HG03469 (cell line): ENCODE results near the gene TUBA1B.
"Not testable (repeated sequence)": the region's sequence is repeated elsewhere in the genome, so short reads cannot be mapped to it uniquely, and the experiment has no call there.

Source experiments
- ATAC-seq: cut with Tn5 transposase; IDR thresholded peaks from one replicate; pipeline ENCODE4 v1.9.1; 2021; ENCODE audit warnings: mild to moderate bottlenecking, moderate library complexity, moderate number of reproducible peaks; ENCODE audit not compliant: unreplicated experiment

Gene TUBA1B

GRCh38 chr12:49131051-49131893 lies at the start of gene TUBA1B:
Gene TUBA1B, minus strand, starts transcription at chr12:49131395. Its CDS starts 95 bp downstream, at chr12:49131300.
- ATAC-seq = peak; percentile 61

GRCh38 chr12:49174218-49174617 lies 43.0 kb upstream of the TUBA1B start:
- no peak for ATAC-seq

- ATAC-seq = no peak
Observed at GRCh38 chr12:49170924-49171323, 39.7 kb upstream of the TUBA1B start.

GRCh38 chr12:49165114-49165513 lies 33.9 kb upstream of the TUBA1B start:
- ATAC-seq = no peak

DNA sequence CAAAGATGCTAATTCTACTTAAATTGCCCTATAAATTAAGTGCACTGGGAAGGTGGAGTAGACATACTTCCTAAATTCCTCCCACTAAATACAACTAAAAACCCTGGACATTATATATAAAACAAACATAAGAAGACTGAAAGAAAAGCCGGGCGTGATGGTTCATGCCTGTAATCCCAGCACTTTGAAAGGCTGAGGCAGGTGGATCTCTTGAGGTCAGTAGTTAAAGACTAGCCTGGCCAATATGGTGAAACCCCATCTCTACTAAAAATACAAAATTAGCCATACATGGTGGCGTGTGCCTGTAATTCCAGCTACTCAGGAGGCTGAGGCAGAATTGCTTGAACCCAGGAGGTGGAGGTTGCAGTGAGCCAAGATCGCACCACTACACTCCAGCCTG lies 30.7 kb upstream of the TUBA1B start:
- ATAC-seq = not testable (repeated sequence)

DNA sequence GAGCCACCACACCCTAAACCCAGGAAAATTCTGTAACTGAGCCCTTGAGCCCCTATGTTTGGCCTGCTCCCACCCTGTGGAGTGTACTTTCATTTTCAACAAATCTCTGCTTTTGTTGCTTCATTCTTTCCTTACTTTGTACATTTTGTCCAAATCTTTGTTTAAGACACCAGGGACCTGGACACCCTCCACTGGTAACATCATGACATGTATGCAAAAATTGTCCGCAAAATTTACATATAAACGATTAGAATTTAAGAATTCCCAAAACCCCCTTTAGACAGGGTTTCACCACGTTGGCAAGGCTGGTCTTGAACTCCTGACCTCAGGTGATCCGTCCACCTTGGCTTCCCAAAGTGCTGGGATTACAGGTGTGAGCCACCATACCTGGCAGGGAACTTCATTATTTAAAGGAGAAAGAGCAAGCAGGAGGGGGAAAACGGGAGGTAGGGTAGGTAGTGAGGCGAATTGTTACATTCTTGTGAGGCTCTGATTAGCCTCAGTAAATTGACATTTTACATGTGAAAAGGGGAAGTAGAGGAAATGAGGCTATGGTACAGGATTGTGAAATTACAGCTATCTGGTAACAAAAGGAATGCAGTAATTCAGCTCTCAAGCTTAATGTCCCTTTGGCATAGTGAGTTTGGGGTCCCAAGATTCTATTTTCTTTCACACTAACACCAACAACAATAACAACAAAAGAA lies 30.0 kb upstream of the TUBA1B start:
- no peak for ATAC-seq

- ATAC-seq = no peak
Observed at GRCh38 chr12:49160399-49160798, 29.2 kb upstream of the TUBA1B start.

DNA sequence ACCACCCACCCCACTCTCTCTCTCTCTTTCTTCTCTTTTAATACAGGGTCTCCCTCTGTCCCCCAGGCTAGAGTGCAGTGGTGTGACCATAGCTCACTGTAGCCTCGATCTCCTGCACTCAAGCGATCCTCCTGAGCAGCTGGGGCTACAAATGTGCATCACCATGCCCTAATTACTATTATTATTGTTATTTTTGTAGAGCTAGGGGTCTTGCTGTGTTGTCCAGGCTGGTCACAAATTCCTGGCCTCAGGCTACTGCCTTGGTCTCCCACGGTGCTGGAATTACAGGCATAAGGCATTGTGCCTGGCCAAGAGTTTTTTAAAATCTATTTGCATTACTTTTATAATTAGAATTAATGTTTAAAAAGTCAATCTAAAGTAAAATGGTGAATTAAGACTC lies 23.0 kb upstream of the TUBA1B start:
- no peak for ATAC-seq

DNA sequence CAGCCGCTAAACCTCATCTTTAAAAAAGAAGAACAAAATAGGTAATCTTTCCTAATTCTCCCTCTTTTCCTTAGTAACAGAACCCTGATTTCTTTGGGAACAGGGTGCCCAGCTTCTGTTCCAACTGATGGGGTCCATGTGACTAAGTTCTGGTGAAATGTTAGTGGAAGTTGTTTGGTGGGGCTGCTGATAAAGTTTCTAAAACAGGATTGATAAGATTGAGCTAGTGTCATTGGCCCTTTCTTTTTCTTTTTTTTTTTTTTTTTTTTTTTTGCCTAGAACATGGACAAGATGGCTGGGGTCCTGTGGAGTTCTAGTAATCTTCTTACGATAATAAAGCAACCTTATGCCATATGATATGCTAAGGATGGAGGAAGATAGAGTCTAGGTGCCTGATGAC lies 16.2 kb upstream of the TUBA1B start:
- no peak for ATAC-seq

DNA sequence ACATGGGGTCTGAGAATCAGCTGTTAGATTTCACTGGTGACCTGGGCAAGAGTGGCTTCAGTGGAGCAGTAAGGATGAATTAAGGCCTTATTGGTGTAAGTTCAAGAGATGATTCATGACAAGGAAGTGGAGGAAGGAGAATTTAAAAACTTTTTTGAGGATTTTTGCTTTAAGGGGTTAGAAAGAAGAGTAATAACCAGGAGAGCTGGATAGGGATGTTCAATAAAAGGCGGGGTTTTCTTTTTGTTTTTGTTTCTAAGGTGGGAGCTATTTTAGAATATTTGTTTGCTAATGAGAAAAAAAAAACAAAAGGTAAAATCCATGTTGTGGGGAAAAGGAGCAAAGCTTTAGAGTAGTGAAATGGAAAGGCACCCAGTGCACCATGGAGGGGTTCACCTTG lies 15.2 kb upstream of the TUBA1B start:
- ATAC-seq = no peak

GRCh38 chr12:49144384-49144783 lies 13.2 kb upstream of the TUBA1B start:
- no peak for ATAC-seq

GRCh38 chr12:49138999-49139398 lies 7.8 kb upstream of the TUBA1B start:
- no peak for ATAC-seq

GRCh38 chr12:49138587-49138986 lies 7.4 kb upstream of the TUBA1B start:
- ATAC-seq = no peak

DNA sequence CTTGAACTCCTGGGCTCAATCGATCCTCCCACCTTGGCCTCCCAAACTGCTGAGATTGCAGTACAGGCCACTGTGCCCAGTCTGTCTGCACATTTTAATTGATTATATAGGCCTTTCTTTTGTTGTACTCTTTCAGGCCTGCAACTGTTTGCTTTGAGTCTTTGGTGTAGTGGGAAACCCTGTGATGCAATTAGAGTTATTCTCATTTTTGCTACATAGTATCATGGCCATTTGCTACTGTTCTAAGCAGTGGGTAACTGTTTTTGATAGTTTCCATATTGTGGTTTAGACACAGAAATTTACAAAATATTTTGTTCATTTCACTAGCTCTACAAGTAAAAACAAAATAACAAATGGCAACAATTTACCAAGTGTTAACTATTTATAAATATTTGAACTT lies 6.3 kb upstream of the TUBA1B start:
- no peak for ATAC-seq

- not testable (repeated sequence) for ATAC-seq
Observed at GRCh38 chr12:49136997-49137396, 5.8 kb upstream of the TUBA1B start.

GRCh38 chr12:49133590-49133989 lies 2.4 kb upstream of the TUBA1B start:
- no peak for ATAC-seq

- no peak for ATAC-seq
Observed at GRCh38 chr12:49133014-49133413, 1.8 kb upstream of the TUBA1B start.

- ATAC-seq = no peak
Observed at GRCh38 chr12:49131894-49132461, 783 bp upstream of the TUBA1B start.

- peak; percentile 29 for ATAC-seq
Observed at GRCh38 chr12:49130151-49131050, 794 bp downstream of the TUBA1B start.

DNA sequence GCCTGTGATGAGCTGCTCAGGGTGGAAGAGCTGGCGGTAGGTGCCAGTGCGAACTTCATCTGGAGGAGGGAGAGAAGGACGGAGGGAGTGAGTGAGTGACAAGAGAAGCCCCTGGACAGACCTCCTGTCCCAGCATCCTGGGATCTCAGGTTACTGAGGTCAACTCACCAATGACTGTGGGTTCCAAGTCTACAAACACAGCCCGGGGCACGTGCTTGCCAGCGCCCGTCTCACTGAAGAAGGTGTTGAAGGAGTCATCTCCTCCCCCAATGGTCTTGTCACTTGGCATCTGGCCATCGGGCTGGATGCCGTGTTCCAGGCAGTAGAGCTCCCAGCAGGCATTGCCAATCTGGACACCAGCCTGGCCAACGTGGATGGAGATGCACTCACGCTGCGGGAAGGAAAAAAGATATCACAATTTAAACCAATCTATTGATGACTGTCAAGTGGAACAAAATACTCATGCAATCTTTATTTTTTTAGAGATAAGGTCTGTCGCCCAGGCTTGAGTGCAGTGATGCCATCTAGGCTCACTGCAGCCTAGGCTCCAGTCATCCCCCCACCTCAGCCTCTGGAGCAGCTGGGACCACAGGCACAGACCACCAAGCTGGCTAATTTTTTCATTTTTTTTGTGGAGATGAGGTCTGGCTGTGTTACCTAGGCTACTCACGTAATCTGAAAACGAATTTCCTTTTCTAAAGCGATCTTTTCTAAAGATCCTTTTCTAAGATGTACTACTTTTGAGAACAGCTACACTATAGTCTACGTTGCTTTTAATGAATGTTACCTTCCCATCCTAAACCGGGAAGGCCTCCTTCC lies 1.7 kb downstream of the TUBA1B start:
- no peak for ATAC-seq
